ENCODE measurements around the gene ABHD2.
"Not testable (repeated sequence)": the region's sequence is repeated elsewhere in the genome, so short reads cannot be mapped to it uniquely, and the experiment has no call there.

Gene ABHD2

GRCh38 chr15:89198934-89199333, 110.7 kb downstream of the ABHD2 start:
- DNase-seq: no peak

- no peak for DNase-seq
These were observed 111.5 kb downstream of the ABHD2 start for GRCh38 chr15:89199746-89200145.

- DNase-seq: no peak
These were observed 111.9 kb downstream of the ABHD2 start for GRCh38 chr15:89200182-89200581.

GRCh38 chr15:89201465-89202005, 113.3 kb downstream of the ABHD2 start:
- DNase-seq: no peak

GRCh38 chr15:89203705-89204273, 115.5 kb downstream of the ABHD2 start:
- no peak for DNase-seq

GRCh38 chr15:89205991-89206585, 117.8 kb downstream of the ABHD2 start:
- DNase-seq: no peak

GRCh38 chr15:89206908-89207331, 118.7 kb downstream of the ABHD2 start:
- DNase-seq: peak; percentile 59

GRCh38 chr15:89208256-89208655, 120.0 kb downstream of the ABHD2 start:
- no peak for DNase-seq

- DNase-seq: no peak
These were observed 120.8 kb downstream of the ABHD2 start for GRCh38 chr15:89209057-89209456.

GRCh38 chr15:89211678-89212170, 123.5 kb downstream of the ABHD2 start:
- no peak for DNase-seq

GRCh38 chr15:89215627-89216026, 127.4 kb downstream of the ABHD2 start:
- no peak for DNase-seq

GRCh38 chr15:89217031-89217430, 128.8 kb downstream of the ABHD2 start:
- DNase-seq: no peak

- DNase-seq: no peak
These were observed 129.6 kb downstream of the ABHD2 start for GRCh38 chr15:89217686-89218376.

- DNase-seq: no peak
These were observed 130.3 kb downstream of the ABHD2 start for GRCh38 chr15:89218531-89218930.

GRCh38 chr15:89221543-89221942, 133.3 kb downstream of the ABHD2 start, which contains the start of gene RLBP1:
Gene RLBP1 (minus strand): TSS chr15:89221579. CDS start chr15:89218975, 2,604 bp downstream.
- DNase-seq: no peak

- no peak for DNase-seq
These were observed 137.3 kb downstream of the ABHD2 start for GRCh38 chr15:89225588-89225987.

GRCh38 chr15:89226359-89227221, 138.3 kb downstream of the ABHD2 start:
- DNase-seq: no peak

- no peak for DNase-seq
These were observed 139.2 kb downstream of the ABHD2 start for GRCh38 chr15:89227425-89227824.

- no peak for DNase-seq
These were observed 142.0 kb downstream of the ABHD2 start for GRCh38 chr15:89230277-89230676.

GRCh38 chr15:89231832-89232231, 143.6 kb downstream of the ABHD2 start:
- no peak for DNase-seq

GRCh38 chr15:89239883-89240810, 151.9 kb downstream of the ABHD2 start:
- not testable (repeated sequence) for DNase-seq

All from NCI-H2171 (cell line).